Nephron progenitor cell (in vitro differentiated cells): ENCODE measurements around the gene AGAP1.
A peak's percentile ranks its signal among the peaks of the same experiment; 100 is the strongest.

Experiments used
- DNase-seq: peaks from one replicate; pipeline ENCODE4 v3.0.0; 2021
- H3K27ac Mint-ChIP-seq: 2 replicates; pipeline ENCODE4 v1.8.0; 2021; ENCODE audit warnings: mild to moderate bottlenecking, moderate library complexity, mixed read lengths
- H3K27me3 Mint-ChIP-seq: 2 replicates; pipeline ENCODE4 v1.8.0; 2021; ENCODE audit warnings: mild to moderate bottlenecking, low read depth, mixed read lengths; ENCODE audit not compliant: poor library complexity
- H3K36me3 Mint-ChIP-seq: 2 replicates; pipeline ENCODE4 v1.8.0; 2021; ENCODE audit warnings: low read depth, mixed read lengths
- H3K4me1 Mint-ChIP-seq: 2 replicates; pipeline ENCODE4 v1.8.0; 2021; ENCODE audit warnings: mixed read lengths
- H3K4me3 Mint-ChIP-seq: 2 replicates; pipeline ENCODE4 v1.8.0; 2021; ENCODE audit warnings: mild to moderate bottlenecking, moderate library complexity, mixed read lengths
- H3K9me3 Mint-ChIP-seq: 2 replicates; pipeline ENCODE4 v1.8.0; 2021; ENCODE audit warnings: mild to moderate bottlenecking, moderate library complexity, mixed read lengths
- CTCF ChIP-seq: fragments of 200-600 bp; sonication (generic); IDR thresholded peaks from 2 replicates; pipeline ENCODE4 v1.5.0; 2021; ENCODE audit warnings: antibody characterized with exemption

The AGAP1 gene

GRCh38 chr2:235654103-235654813 is 160.4 kb downstream of the AGAP1 start:
- TF ChIP-seq CTCF: no peak
- Mint-ChIP-seq H3K27me3 (peaks cover 2% of the 10 kb centered on the region), H3K27ac (no peak overlapping the region), H3K4me1 (peaks cover 54% of the 10 kb centered on the region), H3K4me3 (no peak overlapping the region), H3K36me3 (peaks cover 13% of the 10 kb centered on the region), H3K9me3 (peaks cover 3% of the 10 kb centered on the region)
- DNase-seq: no peak

- Mint-ChIP-seq H3K9me3 (peaks cover 3% of the 10 kb centered on the region), H3K27me3 (peaks cover 18% of the 10 kb centered on the region), H3K4me1 (peaks cover 73% of the 10 kb centered on the region), H3K36me3 (peaks cover 8% of the 10 kb centered on the region), H3K4me3 (peak overlapping the region; percentile 43), H3K27ac (peak overlapping the region; percentile 85)
- no peak for TF ChIP-seq CTCF
- peak; percentile 55 for DNase-seq
Measured at GRCh38 chr2:235658351-235659174, 164.7 kb downstream of the AGAP1 start.

DNA sequence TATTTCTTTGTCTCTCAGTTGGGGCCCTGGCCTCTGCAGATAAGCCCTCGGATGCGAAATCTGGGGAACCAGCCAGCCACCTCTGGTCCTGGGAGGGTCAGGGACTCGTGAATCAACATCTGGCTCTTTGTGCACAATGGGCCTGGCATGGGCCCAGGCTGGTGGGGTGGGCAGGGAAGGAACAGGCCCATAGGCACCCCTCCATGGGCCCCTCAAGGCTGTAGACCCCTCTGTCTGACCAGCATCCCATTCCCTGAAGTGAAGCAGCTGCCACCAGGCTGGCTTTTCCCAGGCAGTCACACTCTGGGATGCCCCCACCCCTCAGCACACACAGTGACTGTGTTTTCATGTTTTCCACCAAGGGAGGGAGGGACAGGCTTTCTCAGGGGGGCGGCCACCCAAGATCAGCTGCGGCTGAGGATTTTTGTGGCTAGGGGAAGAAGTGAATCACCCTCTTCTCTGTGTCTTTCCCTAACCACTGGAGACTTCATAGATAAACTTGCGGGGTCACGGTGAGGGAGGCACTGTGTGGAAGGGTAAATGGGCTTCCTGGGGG is 166.0 kb downstream of the AGAP1 start:
- no peak for DNase-seq
- peaks cover 3% of the 10 kb centered on the region for H3K9me3 Mint-ChIP-seq
- H3K4me3 Mint-ChIP-seq: no peak overlapping the region
- peaks cover 25% of the 10 kb centered on the region for H3K27me3 Mint-ChIP-seq
- peaks cover 72% of the 10 kb centered on the region for H3K4me1 Mint-ChIP-seq
- no peak overlapping the region for H3K27ac Mint-ChIP-seq
- TF ChIP-seq CTCF: no peak
- peaks cover 8% of the 10 kb centered on the region for H3K36me3 Mint-ChIP-seq

DNA sequence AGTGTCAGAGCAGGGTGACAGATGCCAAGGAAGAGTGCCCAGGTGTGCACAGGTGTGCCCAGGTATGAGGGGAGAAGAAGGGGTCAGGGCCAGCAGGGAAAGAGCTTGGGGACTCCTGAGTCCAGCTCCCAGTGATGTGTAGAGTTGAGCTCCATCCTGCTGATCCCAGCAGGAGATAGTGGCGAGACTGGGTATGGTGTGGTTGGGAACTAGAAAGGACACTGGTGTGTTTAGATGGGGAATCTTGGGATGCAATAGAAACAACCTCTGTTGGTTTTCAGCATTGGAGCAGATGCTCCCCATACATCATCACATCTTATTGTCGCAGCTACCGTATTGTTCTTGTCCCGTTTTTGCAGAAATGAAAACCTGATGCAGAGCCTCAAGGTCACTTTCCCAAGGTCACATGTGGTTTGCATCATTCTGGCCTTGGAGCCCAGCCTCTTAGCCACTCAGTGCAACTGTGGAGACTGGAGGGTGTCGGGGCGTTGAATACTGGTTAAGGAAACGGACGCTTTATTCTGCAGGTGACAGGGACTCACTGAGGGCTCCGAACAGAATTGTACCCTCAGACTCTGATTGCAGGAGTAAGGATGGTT is 166.7 kb downstream of the AGAP1 start:
- peaks cover 25% of the 10 kb centered on the region for H3K27me3 Mint-ChIP-seq
- no peak for TF ChIP-seq CTCF
- H3K9me3 Mint-ChIP-seq: no peaks in the 10 kb centered on the region
- no peak overlapping the region for H3K27ac Mint-ChIP-seq
- no peak for DNase-seq
- H3K36me3 Mint-ChIP-seq: peaks cover 8% of the 10 kb centered on the region
- peaks cover 78% of the 10 kb centered on the region for H3K4me1 Mint-ChIP-seq
- H3K4me3 Mint-ChIP-seq: no peak overlapping the region

DNA sequence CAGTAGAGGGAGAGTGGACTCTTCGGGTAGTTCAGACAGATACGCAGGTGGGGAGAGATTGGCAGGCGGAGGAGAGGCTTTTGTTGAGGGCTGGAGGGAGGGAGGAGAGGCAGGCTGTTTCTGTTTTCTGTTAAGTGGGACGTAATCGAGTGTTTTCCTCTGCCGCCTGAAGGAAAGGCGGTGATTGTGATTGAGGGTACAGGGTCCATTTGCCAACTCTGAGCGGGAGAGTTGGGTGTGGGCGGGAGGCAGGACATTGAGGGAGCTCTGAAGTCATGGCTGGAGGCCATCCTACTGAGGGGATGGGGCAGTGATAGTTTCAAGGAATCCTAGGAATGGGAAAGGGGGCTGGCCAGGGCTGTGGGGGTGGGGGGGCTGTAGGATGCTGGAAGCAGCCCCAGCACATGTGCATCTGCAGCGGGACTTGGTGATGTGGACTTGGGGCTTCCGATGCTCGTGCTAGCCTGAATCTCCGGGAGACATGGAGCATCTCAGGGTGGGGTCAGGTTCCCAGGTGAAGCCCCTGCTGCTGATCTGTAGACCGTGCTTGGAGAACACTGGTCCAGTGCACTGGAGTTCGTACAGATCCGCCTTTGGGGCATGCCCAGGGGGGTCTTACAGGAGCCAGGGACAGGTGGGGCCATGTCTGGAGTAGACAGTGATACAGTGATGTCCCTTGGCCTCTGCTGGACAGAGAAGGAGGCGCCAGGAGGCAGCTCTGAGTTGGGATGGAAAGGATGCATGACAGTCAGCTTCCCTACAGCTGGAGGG is 167.5 kb downstream of the AGAP1 start:
- Mint-ChIP-seq H3K36me3 (peaks cover under 1% of the 10 kb centered on the region), H3K27me3 (peaks cover 25% of the 10 kb centered on the region), H3K27ac (peak overlapping the region; percentile 56), H3K4me3 (no peak overlapping the region), H3K4me1 (peaks cover 78% of the 10 kb centered on the region), H3K9me3 (no peaks in the 10 kb centered on the region)
- DNase-seq: no peak
- TF ChIP-seq CTCF: no peak
